Kidney (tissue), 14 donors: Measurements from ENCODE around the gene BCL7A. TPM values are rescaled to one million over a fixed set of nuclear protein-coding genes. Genes with fewer than 3 reads are reported as not detected.

Experiments used
- DNase-seq, 5 donors: peaks; one replicate each; pipeline ENCODE4 v3.0.0-alpha.2; 2013 to 2020
- FAIRE-seq: peaks from 2 replicates; lab custom pipeline; 2012; peaks lifted over from hg19 to GRCh38; lab: Jason Lieb, UNC
- H3K27ac ChIP-seq, 2 donors: one replicate each; pipeline ENCODE4 v1.7.0; 2013; ENCODE audit warnings: low read depth in 2 of 2, low read length in 2 of 2, inconsistent platforms in 1 of 2
- H3K27me3 ChIP-seq: one replicate; pipeline ENCODE4 v1.7.1; 2013; ENCODE audit warnings: low read length, inconsistent platforms; ENCODE audit not compliant: control insufficient read depth, insufficient read depth
- H3K36me3 ChIP-seq, 3 donors: one replicate each; pipeline versions ENCODE4 v1.7.0 to v1.7.1; 2013; ENCODE audit warnings: low read length in 3 of 3, control low read depth in 1 of 3, inconsistent platforms in 1 of 3; ENCODE audit not compliant: insufficient read depth in 3 of 3, control insufficient read depth in 2 of 3
- H3K4me1 ChIP-seq, 3 donors: one replicate each; pipeline versions ENCODE4 v1.7.0 to v1.7.1; 2013; ENCODE audit warnings: low read length in 3 of 3, inconsistent platforms in 1 of 3, low read depth in 1 of 3; ENCODE audit not compliant: control insufficient read depth in 2 of 3, insufficient read depth in 2 of 3
- H3K4me3 ChIP-seq, 3 donors: one replicate each; pipeline versions ENCODE4 v1.7.0 to v1.8.1; 2013; ENCODE audit warnings: low read length in 3 of 3, control low read depth in 1 of 3, inconsistent platforms in 1 of 3
- H3K9ac ChIP-seq, 3 donors: one replicate each; pipeline versions ENCODE4 v1.7.0 to v1.7.1; 2013; ENCODE audit warnings: low read length in 3 of 3, control low read depth in 1 of 3, inconsistent platforms in 1 of 3
- H3K9me3 ChIP-seq, 3 donors: one replicate each; pipeline versions ENCODE4 v1.7.0 to v1.7.1; 2013; ENCODE audit warnings: low read length in 3 of 3, control low read depth in 1 of 3, inconsistent platforms in 1 of 3; ENCODE audit not compliant: control insufficient read depth in 2 of 3, insufficient read depth in 1 of 3
- CTCF ChIP-seq: IDR thresholded peaks from 3 replicates; pipeline ENCODE4 v1.5.1; 2012; ENCODE audit warnings: mild to moderate bottlenecking, moderate library complexity, borderline replicate concordance; ENCODE audit not compliant: insufficient read depth; ENCODE audit errors: extremely low read depth
- intact Hi-C: fragments of 100-400 bp; cut with DNase I; formaldehyde crosslinking; loops from one replicate; pipeline ENCODE4 v1.11.1; 2022
- polyA plus RNA-seq: library from polyadenylated mRNA; stranded (reverse); fragments of 350-450 nt; fragmentation: Illumina TruSeq; extraction: RNeasy Lipid Tissue Mini Kit (QIAGEN cat#74804); gene quantifications from one replicate; pipeline ENCODE4 v1.2.3, GENCODE V29; 2014; ENCODE audit warnings: low read depth, low replicate concordance; ENCODE audit not compliant: insufficient read depth
- total RNA-seq: library from RNA; stranded (reverse); fragmentation: NEBNext Ultra II Directional; extraction: Animal tissue kit (Norgen Biotek cat#: 25700); gene quantifications from one replicate; pipeline ENCODE4 v1.2.1, GENCODE V29; 2021
- donor health status: control.
- donor health status: control.
- donor health status: control.
- donor health status: control.
- donor health status: control.
- donor health status: DM: yes; HTN: yes; CAD: no.
- donor health status: Normal renal cell carcinoma (clear cell type).

Gene BCL7A
- total and polyA plus RNA-seq, 2 donors from 2014 or later: 6.8 to 22.7 TPM

GRCh38 chr12:122067966-122068365 lies 46.3 kb downstream of the BCL7A start:
- Histone ChIP-seq H3K9me3 (no peaks in the 10 kb centered on the region), H3K27me3 (no peaks in the 10 kb centered on the region), H3K9ac (peak overlapping the region in 1 of 3 donors; percentile 7), H3K27ac (no peak overlapping the region), H3K4me1 (peaks cover 7 to 26% (median 25%) of the 10 kb centered on the region in 3 donors), H3K4me3 (no peak overlapping the region), H3K36me3 (no peaks in the 10 kb centered on the region)
- intact Hi-C loops: no loop called here
- peak in 2 of 5 donors; percentile 29 to 46 for DNase-seq
- no peak for FAIRE-seq
- no peak for TF ChIP-seq CTCF

GRCh38 chr12:122072031-122072970 lies 50.6 kb downstream of the BCL7A start:
- no peak overlapping the region for H3K9ac ChIP-seq
- no peak overlapping the region for H3K27ac ChIP-seq
- H3K9me3 ChIP-seq: no peaks in the 10 kb centered on the region
- H3K27me3 ChIP-seq: no peaks in the 10 kb centered on the region
- TF ChIP-seq CTCF: no peak
- peak in 3 of 5 donors; percentile 39 to 56 (median 52) for DNase-seq
- no peak overlapping the region for H3K4me3 ChIP-seq
- H3K4me1 ChIP-seq: peaks cover 0 to 7% (median 0%) of the 10 kb centered on the region in 3 donors
- FAIRE-seq: no peak
- intact Hi-C loops: no loop called here
- no peaks in the 10 kb centered on the region for H3K36me3 ChIP-seq

GRCh38 chr12:122073815-122074214 lies 52.1 kb downstream of the BCL7A start:
- Histone ChIP-seq H3K27me3 (no peaks in the 10 kb centered on the region), H3K36me3 (no peaks in the 10 kb centered on the region), H3K9me3 (no peaks in the 10 kb centered on the region), H3K27ac (no peak overlapping the region), H3K4me3 (no peak overlapping the region), H3K9ac (no peak overlapping the region), H3K4me1 (peaks cover 0 to 7% (median 0%) of the 10 kb centered on the region in 3 donors)
- intact Hi-C loops: no loop called here
- FAIRE-seq (no peak), DNase-seq (no peak)
- TF ChIP-seq CTCF: no peak
